GM20431 (cell line): ENCODE measurements around the gene USP17L22.
"Not testable (repeated sequence)": the region's sequence is repeated elsewhere in the genome, so short reads cannot be mapped to it uniquely, and the experiment has no call there.

ENCODE experiments used
- in situ Hi-C: fragments of 300-500 bp; cut with MseI, MboI; formaldehyde crosslinking; loops from one replicate; pipeline ENCODE4 v1.15.0; 2020; ENCODE audit warnings: low sequenced_read_pairs; ENCODE audit not compliant: unreplicated experiment

Gene USP17L22, protein sequence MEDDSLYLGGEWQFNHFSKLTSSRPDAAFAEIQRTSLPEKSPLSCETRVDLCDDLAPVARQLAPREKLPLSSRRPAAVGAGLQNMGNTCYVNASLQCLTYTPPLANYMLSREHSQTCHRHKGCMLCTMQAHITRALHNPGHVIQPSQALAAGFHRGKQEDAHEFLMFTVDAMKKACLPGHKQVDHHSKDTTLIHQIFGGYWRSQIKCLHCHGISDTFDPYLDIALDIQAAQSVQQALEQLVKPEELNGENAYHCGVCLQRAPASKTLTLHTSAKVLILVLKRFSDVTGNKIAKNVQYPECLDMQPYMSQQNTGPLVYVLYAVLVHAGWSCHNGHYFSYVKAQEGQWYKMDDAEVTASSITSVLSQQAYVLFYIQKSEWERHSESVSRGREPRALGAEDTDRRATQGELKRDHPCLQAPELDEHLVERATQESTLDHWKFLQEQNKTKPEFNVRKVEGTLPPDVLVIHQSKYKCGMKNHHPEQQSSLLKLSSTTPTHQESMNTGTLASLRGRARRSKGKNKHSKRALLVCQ

DNA sequence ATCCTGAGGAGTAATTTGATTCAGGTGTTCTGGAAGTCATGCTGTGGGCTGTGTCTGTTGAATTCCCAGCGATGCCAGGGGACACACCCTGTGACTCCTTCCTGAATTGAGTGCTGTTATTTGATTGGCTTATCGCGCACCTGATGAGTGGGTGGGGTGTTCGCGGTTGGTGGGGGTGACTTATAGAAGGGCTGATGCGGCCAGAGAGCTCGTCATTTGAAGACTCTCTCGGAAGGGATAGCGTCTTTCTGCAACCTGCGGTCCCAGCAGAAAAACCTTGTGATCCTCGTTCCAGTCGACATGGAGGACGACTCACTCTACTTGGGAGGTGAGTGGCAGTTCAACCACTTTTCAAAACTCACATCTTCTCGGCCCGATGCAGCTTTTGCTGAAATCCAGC is at the start of gene USP17L22:
Gene USP17L22 (plus strand): TSS at position 301 of the 400 bp plus-strand sequence. CDS start 0 bp downstream, at position 301.
- in situ Hi-C loops: not testable (repeated sequence)

DNA sequence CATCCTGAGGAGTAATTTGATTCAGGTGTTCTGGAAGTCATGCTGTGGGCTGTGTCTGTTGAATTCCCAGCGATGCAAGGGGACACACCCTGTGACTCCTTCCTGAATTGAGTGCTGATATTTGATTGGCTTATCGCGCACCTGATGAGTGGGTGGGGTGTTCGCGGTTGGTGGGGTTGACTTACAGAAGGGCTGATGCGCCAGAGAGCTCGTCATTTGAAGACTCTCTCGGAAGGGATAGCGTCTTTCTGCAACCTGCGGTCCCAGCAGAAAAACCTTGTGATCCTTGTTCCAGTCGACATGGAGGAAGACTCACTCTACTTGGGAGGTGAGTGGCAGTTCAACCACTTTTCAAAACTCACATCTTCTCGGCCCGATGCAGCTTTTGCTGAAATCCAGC is 47.6 kb upstream of the USP17L22 start, which contains the start of gene USP17L12:
Gene USP17L12 (plus strand): TSS at position 301 of the 400 bp plus-strand sequence. CDS start 0 bp downstream, at position 301.
- in situ Hi-C loops: not testable (repeated sequence)

DNA sequence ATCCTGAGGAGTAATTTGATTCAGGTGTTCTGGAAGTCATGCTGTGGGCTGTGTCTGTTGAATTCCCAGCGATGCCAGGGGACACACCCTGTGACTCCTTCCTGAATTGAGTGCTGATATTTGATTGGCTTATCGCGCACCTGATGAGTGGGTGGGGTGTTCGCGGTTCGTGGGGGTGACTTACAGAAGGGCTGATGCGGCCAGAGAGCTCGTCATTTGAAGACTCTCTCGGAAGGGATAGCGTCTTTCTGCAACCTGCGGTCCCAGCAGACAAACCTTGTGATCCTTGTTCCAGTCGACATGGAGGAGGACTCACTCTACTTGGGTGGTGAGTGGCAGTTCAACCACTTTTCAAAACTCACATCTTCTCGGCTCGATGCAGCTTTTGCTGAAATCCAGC is 42.8 kb upstream of the USP17L22 start, which contains the start of gene USP17L13:
Gene USP17L13 (plus strand): TSS at position 301 of the 400 bp plus-strand sequence. CDS start 0 bp downstream, at position 301.
- in situ Hi-C loops: not testable (repeated sequence)

DNA sequence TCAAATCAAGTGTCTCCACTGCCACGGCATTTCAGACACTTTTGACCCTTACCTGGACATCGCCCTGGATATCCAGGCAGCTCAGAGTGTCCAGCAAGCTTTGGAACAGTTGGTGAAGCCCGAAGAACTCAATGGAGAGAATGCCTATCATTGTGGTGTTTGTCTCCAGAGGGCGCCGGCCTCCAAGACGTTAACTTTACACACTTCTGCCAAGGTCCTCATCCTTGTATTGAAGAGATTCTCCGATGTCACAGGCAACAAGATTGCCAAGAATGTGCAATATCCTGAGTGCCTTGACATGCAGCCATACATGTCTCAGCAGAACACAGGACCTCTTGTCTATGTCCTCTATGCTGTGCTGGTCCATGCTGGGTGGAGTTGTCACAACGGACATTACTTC is 37.2 kb upstream of the USP17L22 start:
- in situ Hi-C loops: not testable (repeated sequence)

DNA sequence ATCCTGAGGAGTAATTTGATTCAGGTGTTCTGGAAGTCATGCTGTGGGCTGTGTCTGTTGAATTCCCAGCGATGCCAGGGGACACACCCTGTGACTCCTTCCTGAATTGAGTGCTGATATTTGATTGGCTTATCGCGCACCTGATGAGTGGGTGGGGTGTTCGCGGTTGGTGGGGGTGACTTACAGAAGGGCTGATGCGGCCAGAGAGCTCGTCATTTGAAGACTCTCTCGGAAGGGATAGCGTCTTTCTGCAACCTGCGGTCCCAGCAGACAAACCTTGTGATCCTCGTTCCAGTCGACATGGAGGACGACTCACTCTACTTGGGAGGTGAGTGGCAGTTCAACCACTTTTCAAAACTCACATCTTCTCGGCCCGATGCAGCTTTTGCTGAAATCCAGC is 33.3 kb upstream of the USP17L22 start, which contains the start of gene USP17L15:
Gene USP17L15 (plus strand): TSS at position 301 of the 400 bp plus-strand sequence. CDS start 0 bp downstream, at position 301.
- in situ Hi-C loops: not testable (repeated sequence)

DNA sequence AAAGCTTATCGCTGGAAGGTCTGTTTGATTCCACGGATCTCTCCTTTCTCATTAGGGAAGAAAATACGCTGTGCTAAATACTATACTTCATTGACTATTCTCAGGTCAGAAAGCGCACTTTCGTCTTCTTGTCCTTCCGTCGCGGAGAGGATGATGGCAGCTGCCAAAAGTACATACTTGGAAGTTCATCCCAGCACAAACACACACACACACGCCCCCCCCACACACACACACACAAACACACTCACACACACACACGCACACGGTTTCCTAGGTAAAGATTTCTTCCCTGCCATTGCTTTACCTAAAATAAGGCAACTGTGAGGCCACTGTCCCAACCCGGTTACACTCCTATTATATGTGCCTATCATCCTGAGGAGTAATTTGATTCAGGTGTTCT is 29.0 kb upstream of the USP17L22 start:
- in situ Hi-C loops: not testable (repeated sequence)

DNA sequence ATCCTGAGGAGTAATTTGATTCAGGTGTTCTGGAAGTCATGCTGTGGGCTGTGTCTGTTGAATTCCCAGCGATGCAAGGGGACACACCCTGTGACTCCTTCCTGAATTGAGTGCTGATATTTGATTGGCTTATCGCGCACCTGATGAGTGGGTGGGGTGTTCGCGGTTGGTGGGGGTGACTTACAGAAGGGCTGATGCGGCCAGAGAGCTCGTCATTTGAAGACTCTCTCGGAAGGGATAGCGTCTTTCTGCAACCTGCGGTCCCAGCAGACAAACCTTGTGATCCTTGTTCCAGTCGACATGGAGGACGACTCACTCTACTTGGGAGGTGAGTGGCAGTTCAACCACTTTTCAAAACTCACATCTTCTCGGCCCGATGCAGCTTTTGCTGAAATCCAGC is 23.8 kb upstream of the USP17L22 start, which contains the start of gene USP17L17:
Gene USP17L17 (plus strand): TSS at position 301 of the 400 bp plus-strand sequence. CDS start 0 bp downstream, at position 301.
- in situ Hi-C loops: not testable (repeated sequence)

DNA sequence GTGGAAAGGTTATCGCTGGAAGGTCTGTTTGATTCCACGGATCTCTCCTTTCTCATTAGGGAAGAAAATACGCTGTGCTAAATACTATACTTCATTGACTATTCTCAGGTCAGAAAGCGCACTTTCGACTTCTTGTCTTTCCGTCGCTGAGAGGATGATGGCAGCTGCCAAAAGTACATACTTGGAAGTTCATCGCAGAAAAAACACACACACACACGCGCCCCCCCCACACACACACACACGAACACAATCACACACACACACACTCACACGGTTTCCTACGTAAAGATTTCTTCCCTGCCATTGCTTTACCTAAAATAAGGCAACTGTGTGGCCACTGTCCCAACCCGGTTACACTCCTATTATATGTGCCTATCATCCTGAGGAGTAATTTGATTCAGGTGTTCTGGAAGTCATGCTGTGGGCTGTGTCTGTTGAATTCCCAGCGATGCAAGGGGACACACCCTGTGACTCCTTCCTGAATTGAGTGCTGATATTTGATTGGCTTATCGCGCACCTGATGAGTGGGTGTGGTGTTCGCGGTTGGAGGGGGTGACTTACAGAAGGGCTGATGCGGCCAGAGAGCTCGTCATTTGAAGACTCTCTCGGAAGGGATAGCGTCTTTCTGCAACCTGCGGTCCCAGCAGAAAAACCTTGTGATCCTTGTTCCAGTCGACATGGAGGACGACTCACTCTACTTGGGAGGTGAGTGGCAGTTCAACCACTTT is 19.3 kb upstream of the USP17L22 start, which contains the start of gene USP17L18:
Gene USP17L18 (plus strand): TSS at position 678 of the 728 bp plus-strand sequence. CDS start 0 bp downstream, at position 678.
- in situ Hi-C loops: not testable (repeated sequence)

DNA sequence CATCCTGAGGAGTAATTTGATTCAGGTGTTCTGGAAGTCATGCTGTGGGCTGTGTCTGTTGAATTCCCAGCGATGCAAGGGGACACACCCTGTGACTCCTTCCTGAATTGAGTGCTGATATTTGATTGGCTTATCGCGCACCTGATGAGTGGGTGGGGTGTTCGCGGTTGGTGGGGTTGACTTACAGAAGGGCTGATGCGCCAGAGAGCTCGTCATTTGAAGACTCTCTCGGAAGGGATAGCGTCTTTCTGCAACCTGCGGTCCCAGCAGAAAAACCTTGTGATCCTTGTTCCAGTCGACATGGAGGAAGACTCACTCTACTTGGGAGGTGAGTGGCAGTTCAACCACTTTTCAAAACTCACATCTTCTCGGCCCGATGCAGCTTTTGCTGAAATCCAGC is 14.3 kb upstream of the USP17L22 start, which contains the start of gene USP17L19:
Gene USP17L19 (plus strand): TSS at position 301 of the 400 bp plus-strand sequence. CDS start 0 bp downstream, at position 301.
- in situ Hi-C loops: not testable (repeated sequence)

DNA sequence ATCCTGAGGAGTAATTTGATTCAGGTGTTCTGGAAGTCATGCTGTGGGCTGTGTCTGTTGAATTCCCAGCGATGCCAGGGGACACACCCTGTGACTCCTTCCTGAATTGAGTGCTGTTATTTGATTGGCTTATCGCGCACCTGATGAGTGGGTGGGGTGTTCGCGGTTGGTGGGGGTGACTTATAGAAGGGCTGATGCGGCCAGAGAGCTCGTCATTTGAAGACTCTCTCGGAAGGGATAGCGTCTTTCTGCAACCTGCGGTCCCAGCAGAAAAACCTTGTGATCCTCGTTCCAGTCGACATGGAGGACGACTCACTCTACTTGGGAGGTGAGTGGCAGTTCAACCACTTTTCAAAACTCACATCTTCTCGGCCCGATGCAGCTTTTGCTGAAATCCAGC is 9.6 kb upstream of the USP17L22 start, which contains the start of gene USP17L20:
Gene USP17L20 (plus strand): TSS at position 301 of the 400 bp plus-strand sequence. CDS start 0 bp downstream, at position 301.
- in situ Hi-C loops: not testable (repeated sequence)

DNA sequence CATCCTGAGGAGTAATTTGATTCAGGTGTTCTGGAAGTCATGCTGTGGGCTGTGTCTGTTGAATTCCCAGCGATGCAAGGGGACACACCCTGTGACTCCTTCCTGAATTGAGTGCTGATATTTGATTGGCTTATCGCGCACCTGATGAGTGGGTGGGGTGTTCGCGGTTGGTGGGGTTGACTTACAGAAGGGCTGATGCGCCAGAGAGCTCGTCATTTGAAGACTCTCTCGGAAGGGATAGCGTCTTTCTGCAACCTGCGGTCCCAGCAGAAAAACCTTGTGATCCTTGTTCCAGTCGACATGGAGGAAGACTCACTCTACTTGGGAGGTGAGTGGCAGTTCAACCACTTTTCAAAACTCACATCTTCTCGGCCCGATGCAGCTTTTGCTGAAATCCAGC is 4.8 kb upstream of the USP17L22 start, which contains the start of gene USP17L21:
Gene USP17L21 (plus strand): TSS at position 301 of the 400 bp plus-strand sequence. CDS start 0 bp downstream, at position 301.
- in situ Hi-C loops: not testable (repeated sequence)

DNA sequence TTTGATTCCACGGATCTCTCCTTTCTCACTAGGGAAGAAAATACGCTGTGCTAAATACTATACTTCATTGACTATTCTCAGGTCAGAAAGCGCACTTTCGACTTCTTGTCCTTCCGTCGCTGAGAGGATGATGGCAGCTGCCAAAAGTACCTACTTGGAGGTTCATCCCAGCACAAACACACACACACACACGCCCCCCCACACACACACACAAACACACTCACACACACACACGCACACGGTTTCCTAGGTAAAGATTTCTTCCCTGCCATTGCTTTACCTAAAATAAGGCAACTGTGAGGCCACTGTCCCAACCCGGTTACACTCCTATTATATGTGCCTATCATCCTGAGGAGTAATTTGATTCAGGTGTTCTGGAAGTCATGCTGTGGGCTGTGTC is 4.3 kb downstream of the USP17L22 start:
- in situ Hi-C loops: not testable (repeated sequence)
